Trophoblast cell (in vitro differentiated cells and primary cell): ENCODE measurements around the gene OR9I1. TPM values are rescaled to one million over a fixed set of nuclear protein-coding genes. Genes with fewer than 3 reads are reported as not detected.

ENCODE experiments used
- DNase-seq, 2 donors: peaks; one replicate each; pipeline ENCODE4 v3.0.0-alpha.2; 2016
- H2AFZ ChIP-seq: 2 replicates; pipeline ENCODE4 v1.6.1; 2013; ENCODE audit warnings: low read length, moderate library complexity, mild to moderate bottlenecking; ENCODE audit not compliant: insufficient read depth, poor library complexity
- H2AK5ac ChIP-seq: 2 replicates; pipeline ENCODE4 v1.6.1; 2013; ENCODE audit warnings: mild to moderate bottlenecking, low read length
- H2BK120ac ChIP-seq: 2 replicates; pipeline ENCODE4 v1.6.1; 2013; ENCODE audit warnings: low read length, mild to moderate bottlenecking, moderate library complexity; ENCODE audit not compliant: insufficient read depth, poor library complexity
- H2BK12ac ChIP-seq: 2 replicates; pipeline ENCODE4 v1.6.1; 2013; ENCODE audit warnings: mild to moderate bottlenecking, low read length, moderate library complexity
- H2BK5ac ChIP-seq: 2 replicates; pipeline ENCODE4 v1.6.1; 2013; ENCODE audit warnings: low read length, low read depth, moderate library complexity, mild to moderate bottlenecking; ENCODE audit not compliant: poor library complexity
- H3K14ac ChIP-seq: 2 replicates; pipeline ENCODE4 v1.6.1; 2013; ENCODE audit warnings: mild to moderate bottlenecking, low read length
- H3K18ac ChIP-seq: 2 replicates; pipeline ENCODE4 v1.6.1; 2013; ENCODE audit warnings: mild to moderate bottlenecking, low read length
- H3K23ac ChIP-seq: 2 replicates; pipeline ENCODE4 v1.6.1; 2013; ENCODE audit warnings: low read length
- H3K27ac ChIP-seq: 2 replicates; pipeline ENCODE4 v1.5.1; 2013; ENCODE audit warnings: low read depth, mild to moderate bottlenecking, inconsistent platforms, low read length, moderate library complexity
- H3K27me3 ChIP-seq: 2 replicates; pipeline ENCODE4 v1.6.1; 2013; ENCODE audit warnings: inconsistent platforms, mild to moderate bottlenecking, low read length, moderate library complexity; ENCODE audit not compliant: insufficient read depth
- H3K36me3 ChIP-seq, 2 experiments: 1 replicate in 1 of 2; 2 replicates in 1 of 2; pipeline ENCODE4 v1.6.1; 2013; ENCODE audit warnings: low read length in 2 of 2, mild to moderate bottlenecking in 2 of 2, moderate library complexity in 1 of 2; ENCODE audit not compliant: insufficient read depth in 2 of 2, control insufficient read depth in 1 of 2
- H3K4ac ChIP-seq: 2 replicates; pipeline ENCODE4 v1.6.1; 2013; ENCODE audit warnings: low read depth, mild to moderate bottlenecking, low read length, moderate library complexity
- H3K4me1 ChIP-seq, 2 experiments: 1 replicate in 1 of 2; 2 replicates in 1 of 2; pipeline ENCODE4 v1.6.1; 2013; ENCODE audit warnings: low read length in 2 of 2, mild to moderate bottlenecking in 2 of 2, moderate library complexity in 1 of 2; ENCODE audit not compliant: insufficient read depth in 2 of 2, control insufficient read depth in 1 of 2
- H3K4me2 ChIP-seq: 2 replicates; pipeline ENCODE4 v1.6.1; 2013; ENCODE audit warnings: inconsistent platforms, mild to moderate bottlenecking, low read length, moderate library complexity
- H3K4me3 ChIP-seq: 2 replicates; pipeline ENCODE4 v1.5.1; 2013; ENCODE audit warnings: mild to moderate bottlenecking, low read depth, low read length, inconsistent platforms
- H3K79me1 ChIP-seq: one replicate; pipeline ENCODE4 v1.6.1; 2013; ENCODE audit warnings: low read length
- H3K79me2 ChIP-seq: 2 replicates; pipeline ENCODE4 v1.6.1; 2013; ENCODE audit warnings: low read length, mild to moderate bottlenecking; ENCODE audit not compliant: control insufficient read depth, insufficient read depth, poor library complexity
- H3K9ac ChIP-seq: 2 replicates; pipeline ENCODE4 v1.6.1; 2013; ENCODE audit warnings: mild to moderate bottlenecking, low read length
- H3K9me3 ChIP-seq: 2 replicates; pipeline ENCODE4 v1.6.1; 2013; ENCODE audit warnings: low read depth, mild to moderate bottlenecking, control low read depth, inconsistent platforms, low read length; ENCODE audit not compliant: insufficient read depth
- H4K12ac ChIP-seq: 2 replicates; pipeline ENCODE4 v1.6.1; 2013; ENCODE audit warnings: low read depth, mild to moderate bottlenecking, low read length, moderate library complexity
- H4K8ac ChIP-seq: 2 replicates; pipeline ENCODE4 v1.6.1; 2013; ENCODE audit warnings: low read depth, mild to moderate bottlenecking, low read length, moderate library complexity
- H4K91ac ChIP-seq: one replicate; pipeline ENCODE4 v1.6.1; 2013; ENCODE audit warnings: low read depth, mild to moderate bottlenecking, low read length, moderate library complexity
- WGBS: extraction: QIAGEN DNeasy Blood & Tissue Kit; methylation state at CpG from one replicate; pipeline ENCODE4 v1.1.7; 2013; ENCODE audit warnings: missing lambda C conversion rate; ENCODE audit not compliant: insufficient read length, insufficient coverage; ENCODE audit errors: extremely low coverage; 5-methylcytosine and 5-hydroxymethylcytosine counted together
- polyA plus RNA-seq: library from polyadenylated mRNA; stranded (reverse); fragments of 200-250 nt; gene quantifications from 2 replicates; pipeline ENCODE4 v1.2.3, GENCODE V29; 2013

Gene OR9I1, protein sequence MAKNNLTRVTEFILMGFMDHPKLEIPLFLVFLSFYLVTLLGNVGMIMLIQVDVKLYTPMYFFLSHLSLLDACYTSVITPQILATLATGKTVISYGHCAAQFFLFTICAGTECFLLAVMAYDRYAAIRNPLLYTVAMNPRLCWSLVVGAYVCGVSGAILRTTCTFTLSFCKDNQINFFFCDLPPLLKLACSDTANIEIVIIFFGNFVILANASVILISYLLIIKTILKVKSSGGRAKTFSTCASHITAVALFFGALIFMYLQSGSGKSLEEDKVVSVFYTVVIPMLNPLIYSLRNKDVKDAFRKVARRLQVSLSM
- polyA plus RNA-seq, result not detected in 2 replicates

- Histone ChIP-seq H2AFZ (no peak within 1 kb of the TSS), H2BK12ac (no peak within 1 kb of the TSS), H3K27me3 (no peaks in the 10 kb centered on the region), H2AK5ac (no peak within 1 kb of the TSS), H4K12ac (no peak within 1 kb of the TSS), H3K4me3 (no peak within 1 kb of the TSS), H3K27ac (no peak within 1 kb of the TSS), H3K79me2 (no peaks in the 10 kb centered on the region), H3K9me3 (no peaks in the 10 kb centered on the region), H3K79me1 (no peaks in the 10 kb centered on the region), H3K4me2 (no peak within 1 kb of the TSS), H3K18ac (no peak within 1 kb of the TSS), H4K8ac (no peak within 1 kb of the TSS), H4K91ac (no peak within 1 kb of the TSS), H3K14ac (no peak within 1 kb of the TSS), H2BK5ac (no peak within 1 kb of the TSS), H2BK120ac (no peak within 1 kb of the TSS), H3K36me3 (no peaks in the 10 kb centered on the region), H3K9ac (no peak within 1 kb of the TSS), H3K23ac (no peak within 1 kb of the TSS), H3K4ac (no peak within 1 kb of the TSS), H3K4me1 (peaks cover 0 to 3% of the 10 kb centered on the region in 2 experiments)
- DNase-seq, result no peak
- no CpG with 5 or more reads among the region's 4 CpGs for WGBS
Observed at GRCh38 chr11:58125469-58125868, at the start of gene OR9I1. TSS of gene OR9I1 (minus strand) at chr11:58125530. CDS start at chr11:58119444, 6,086 bp downstream.

DNA sequence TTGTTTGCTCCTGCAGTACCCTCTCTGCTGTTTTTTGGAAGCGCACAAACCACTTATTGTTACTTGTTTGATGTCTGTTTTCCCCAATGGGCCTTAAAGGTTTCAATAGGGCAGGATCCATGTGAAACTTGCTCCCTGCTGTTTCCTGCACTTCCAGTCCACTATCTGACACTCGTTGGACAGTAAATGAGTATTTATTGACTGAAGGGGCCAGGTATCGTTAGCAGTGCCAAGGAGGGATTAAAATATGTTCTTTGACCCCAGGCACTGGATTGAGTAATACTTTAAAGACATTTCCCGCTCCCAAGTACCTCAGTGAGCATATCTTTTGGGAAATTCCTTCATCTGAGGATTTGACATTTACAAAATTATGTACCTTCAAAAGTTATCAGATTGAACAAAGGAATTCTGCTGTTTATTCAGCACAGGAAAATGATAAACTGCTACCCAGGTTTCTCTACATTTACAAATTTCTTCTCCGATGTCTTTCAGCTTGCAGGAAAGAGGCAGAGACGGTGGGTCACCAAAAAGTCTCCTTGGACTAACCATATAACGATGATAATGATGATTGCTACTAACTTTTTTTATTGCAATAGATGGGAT is 40.3 kb upstream of the OR9I1 start:
- no peak overlapping the region for H3K23ac ChIP-seq
- no peaks in the 10 kb centered on the region for H3K79me2 ChIP-seq
- no peaks in the 10 kb centered on the region for H3K4me1 ChIP-seq
- H3K27me3 ChIP-seq, result no peaks in the 10 kb centered on the region
- no peak overlapping the region for H3K4me3 ChIP-seq
- H3K9ac ChIP-seq, result no peak overlapping the region
- H3K27ac ChIP-seq, result no peak overlapping the region
- no peak overlapping the region for H2AFZ ChIP-seq
- no peak overlapping the region for H4K91ac ChIP-seq
- H4K12ac ChIP-seq, result no peak overlapping the region
- peak in 1 of 2 donors; percentile 34 for DNase-seq
- no peak overlapping the region for H2AK5ac ChIP-seq
- H3K14ac ChIP-seq, result no peak overlapping the region
- H2BK12ac ChIP-seq, result no peak overlapping the region
- no peak overlapping the region for H2BK120ac ChIP-seq
- H3K36me3 ChIP-seq, result no peaks in the 10 kb centered on the region
- H2BK5ac ChIP-seq, result no peak overlapping the region
- no peak overlapping the region for H3K4ac ChIP-seq
- no peaks in the 10 kb centered on the region for H3K9me3 ChIP-seq
- H3K4me2 ChIP-seq, result no peak overlapping the region
- WGBS, result no CpG with 5 or more reads among the region's 7 CpGs
- no peak overlapping the region for H3K18ac ChIP-seq
- no peak overlapping the region for H4K8ac ChIP-seq
- H3K79me1 ChIP-seq, result no peaks in the 10 kb centered on the region

DNA sequence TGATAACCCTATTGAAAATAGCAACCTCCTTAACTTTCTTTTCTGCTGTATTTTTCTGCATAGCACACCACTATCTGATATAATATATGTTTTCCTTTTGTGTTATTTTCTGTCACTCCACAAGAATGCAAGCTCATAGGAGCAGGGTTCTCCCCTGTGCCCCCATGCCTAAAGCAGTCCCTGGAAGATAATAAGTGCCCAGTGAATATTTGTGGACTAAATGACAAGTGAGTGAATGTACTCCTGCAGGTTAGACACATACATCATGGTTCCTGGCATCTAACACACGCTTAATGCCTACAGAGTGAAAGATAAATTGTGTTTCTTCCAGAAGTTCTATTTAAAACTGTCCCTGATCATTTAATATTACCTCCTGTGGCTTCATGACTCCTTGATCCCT is 39.7 kb upstream of the OR9I1 start:
- no peak overlapping the region for H3K27ac ChIP-seq
- H2BK12ac ChIP-seq, result no peak overlapping the region
- H3K36me3 ChIP-seq, result no peaks in the 10 kb centered on the region
- H4K8ac ChIP-seq, result no peak overlapping the region
- H3K4me2 ChIP-seq, result no peak overlapping the region
- H4K12ac ChIP-seq, result no peak overlapping the region
- H4K91ac ChIP-seq, result no peak overlapping the region
- H3K4ac ChIP-seq, result no peak overlapping the region
- no CpG with 5 or more reads among the region's 1 CpG for WGBS
- H3K18ac ChIP-seq, result no peak overlapping the region
- no peak overlapping the region for H2BK120ac ChIP-seq
- H3K4me1 ChIP-seq, result no peaks in the 10 kb centered on the region
- H3K14ac ChIP-seq, result no peak overlapping the region
- H2AK5ac ChIP-seq, result no peak overlapping the region
- H3K9me3 ChIP-seq, result no peaks in the 10 kb centered on the region
- no peaks in the 10 kb centered on the region for H3K79me1 ChIP-seq
- H3K4me3 ChIP-seq, result no peak overlapping the region
- no peak overlapping the region for H3K23ac ChIP-seq
- H3K79me2 ChIP-seq, result no peaks in the 10 kb centered on the region
- no peak overlapping the region for H2AFZ ChIP-seq
- H3K27me3 ChIP-seq, result no peaks in the 10 kb centered on the region
- no peak overlapping the region for H3K9ac ChIP-seq
- H2BK5ac ChIP-seq, result no peak overlapping the region
- peak; percentile 51 to 63 for DNase-seq

DNA sequence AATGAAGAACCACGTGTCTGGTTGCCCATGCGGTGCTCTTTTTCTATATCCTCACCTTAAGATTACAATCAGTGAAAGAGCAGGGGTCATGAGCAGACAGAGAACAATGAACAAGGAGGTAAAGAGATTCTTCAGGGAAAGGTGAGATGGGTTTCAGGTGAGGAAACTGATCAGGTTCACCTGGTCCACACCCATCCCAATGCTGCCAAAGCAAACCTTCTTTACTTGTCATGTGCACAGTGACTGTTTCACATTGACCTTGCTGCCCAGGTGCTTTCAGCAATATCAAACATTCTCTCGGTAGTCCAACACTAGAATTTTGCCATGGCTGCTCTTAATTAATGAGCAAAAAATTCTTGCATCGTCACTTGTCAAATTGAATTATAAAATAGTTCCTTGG is 39.1 kb upstream of the OR9I1 start:
- Histone ChIP-seq H3K9me3 (no peaks in the 10 kb centered on the region), H2AK5ac (no peak overlapping the region), H4K8ac (no peak overlapping the region), H3K4me2 (no peak overlapping the region), H3K4ac (no peak overlapping the region), H3K18ac (no peak overlapping the region), H2BK12ac (no peak overlapping the region), H3K23ac (no peak overlapping the region), H3K14ac (no peak overlapping the region), H3K79me1 (no peaks in the 10 kb centered on the region), H3K9ac (no peak overlapping the region), H3K79me2 (no peaks in the 10 kb centered on the region), H3K4me1 (no peaks in the 10 kb centered on the region), H2AFZ (no peak overlapping the region), H3K27ac (no peak overlapping the region), H4K12ac (no peak overlapping the region), H2BK120ac (no peak overlapping the region), H2BK5ac (no peak overlapping the region), H3K36me3 (no peaks in the 10 kb centered on the region), H4K91ac (no peak overlapping the region), H3K4me3 (no peak overlapping the region), H3K27me3 (no peaks in the 10 kb centered on the region)
- no peak for DNase-seq
- no CpG with 5 or more reads among the region's 4 CpGs for WGBS
